ENCODE data around the gene ARHGAP15.

GRCh38 chr2:143787674-143788073 lies 658.5 kb downstream of the ARHGAP15 start:
- no peak for TF ChIP-seq CTCF (IDR thresholded peaks at IDR 0.05)
- TF ChIP-seq POLR2A (IDR thresholded peaks at IDR 0.05) = no peak
- TF ChIP-seq EP300 (IDR thresholded peaks at IDR 0.05) = no peak
